GM23248 (cell line): ENCODE results near the gene C11orf52.

ENCODE experiments used
- EZH2 ChIP-seq: fragments of 200-600 bp; sonication (generic); IDR thresholded peaks from 2 replicates; pipeline ENCODE4 v1.6.1; 2018; ENCODE audit warnings: antibody characterized with exemption, mild to moderate bottlenecking; ENCODE audit not compliant: insufficient read depth, poor library complexity, severe bottlenecking
- EZH2phosphoT487 ChIP-seq: fragments of 200-600 bp; sonication (generic); IDR thresholded peaks from 2 replicates; pipeline ENCODE4 v1.6.1; 2018; ENCODE audit warnings: antibody characterized with exemption, moderate library complexity, mild to moderate bottlenecking, low read depth; ENCODE audit not compliant: insufficient read depth

DNA sequence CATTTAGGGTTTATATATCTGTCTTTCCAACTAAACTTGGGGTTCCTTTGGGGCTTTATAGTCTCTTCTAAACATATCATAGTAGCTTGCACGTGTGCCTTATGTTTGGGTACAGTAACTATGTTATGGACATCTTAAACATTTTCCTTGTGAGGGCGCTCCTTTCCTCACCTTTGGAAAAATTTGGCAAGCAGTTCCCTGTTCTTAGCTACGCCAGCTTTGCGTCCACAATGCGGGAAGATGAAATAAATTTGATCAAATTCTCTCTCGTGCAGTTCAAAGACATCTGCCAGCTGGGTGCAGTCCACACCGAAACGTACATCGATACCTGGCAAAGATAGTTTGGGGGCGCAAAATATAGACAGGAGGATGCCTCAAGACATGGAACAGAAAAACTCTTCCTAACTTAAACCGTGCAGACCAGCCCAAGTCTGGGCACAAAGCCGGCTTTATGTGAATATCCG, 40.3 kb upstream of the C11orf52 start:
- no peak for TF ChIP-seq EZH2
- no peak for TF ChIP-seq EZH2phosphoT487
